SK-N-SH (cell line): ENCODE data around the gene S100A13.

Source experiments
- CTCF ChIP-seq: fragments of 200-600 bp; sonication (generic); IDR thresholded peaks from 2 replicates; pipeline ENCODE4 v1.6.1; 2017; ENCODE audit warnings: antibody characterized with exemption, mild to moderate bottlenecking, moderate library complexity
- EP300 ChIP-seq, 2 experiments: IDR thresholded peaks; 2 replicates each; pipeline versions ENCODE4 v1.4.0 to v1.6.1; 2012; ENCODE audit warnings: borderline replicate concordance in 1 of 2, low read depth in 1 of 2, low read length in 1 of 2
- GATA2 ChIP-seq: sonication (generic); formaldehyde crosslinking; IDR thresholded peaks from 2 replicates; pipeline ENCODE4 v1.5.0; 2020; ENCODE audit warnings: mild to moderate bottlenecking, missing genetic modification reagents
- POLR2AphosphoS5 ChIP-seq: IDR thresholded peaks from 2 replicates; pipeline ENCODE4 v1.6.1; 2012; ENCODE audit warnings: low read depth, low read length
- TAF1 ChIP-seq: IDR thresholded peaks from 2 replicates; pipeline ENCODE4 v1.6.1; 2012; ENCODE audit warnings: low read depth, mild to moderate bottlenecking, low read length, moderate library complexity, borderline replicate concordance

GRCh38 chr1:153649137-153649862 lies 22.0 kb upstream of the S100A13 start:
- TF ChIP-seq EP300 (IDR thresholded peaks at IDR 0.05; ENCODE audit: borderline replicate concordance in 1 of 2, low read depth in 1 of 2, low read length in 1 of 2) (no peak), CTCF (no peak), POLR2AphosphoS5 (no peak), TAF1 (no peak), GATA2 (CRISPR knock-in tag) (no peak)
